ENCODE measurements around the gene EMC6.

- TF ChIP-seq POLR2A (IDR thresholded peaks at IDR 0.05) (no peak), CTCF (IDR thresholded peaks at IDR 0.05) (no peak), EP300 (IDR thresholded peaks at IDR 0.05) (no peak)
Observed at GRCh38 chr17:3666516-3666915, 2.1 kb upstream of the EMC6 start.
